NT2/D1 (cell line): ENCODE data around the gene CRYL1.
A peak's percentile ranks its signal among the peaks of the same experiment; 100 is the strongest.

ENCODE experiments used
- DNase-seq: peaks from one replicate; pipeline ENCODE4 v3.0.0-alpha.2; 2011; ENCODE audit warnings: low read depth, low spot score
- H3K27me3 ChIP-seq: 2 replicates; pipeline ENCODE4 v1.6.0; 2011; ENCODE audit warnings: mild to moderate bottlenecking; ENCODE audit not compliant: insufficient read length, insufficient read depth
- H3K36me3 ChIP-seq: 2 replicates; pipeline ENCODE4 v1.6.1; 2011; ENCODE audit warnings: mild to moderate bottlenecking, low read length, mixed read lengths; ENCODE audit not compliant: insufficient read depth, insufficient read length
- H3K4me1 ChIP-seq: 2 replicates; pipeline ENCODE4 v1.5.1; 2011; ENCODE audit not compliant: insufficient read depth, insufficient read length
- H3K4me3 ChIP-seq: 2 replicates; pipeline ENCODE4 v1.5.1; 2011; ENCODE audit warnings: low read depth; ENCODE audit not compliant: insufficient read length
- H3K9ac ChIP-seq: 2 replicates; pipeline ENCODE4 v1.6.0; 2011; ENCODE audit warnings: low read depth; ENCODE audit not compliant: insufficient read length
- H3K9me3 ChIP-seq: 2 replicates; pipeline ENCODE4 v1.5.1; 2011; ENCODE audit warnings: mild to moderate bottlenecking, low read length; ENCODE audit not compliant: insufficient read depth
- SUZ12 ChIP-seq: IDR thresholded peaks from 2 replicates; pipeline ENCODE4 v1.6.1; 2011; ENCODE audit not compliant: insufficient read length, insufficient read depth; ENCODE audit errors: extremely low read depth
- YY1 ChIP-seq: IDR thresholded peaks from 2 replicates; pipeline ENCODE4 v1.6.1; 2011; ENCODE audit not compliant: insufficient read length, insufficient read depth
- ZNF274 ChIP-seq: IDR thresholded peaks from 2 replicates; pipeline ENCODE4 v1.6.1; 2011; ENCODE audit warnings: mild to moderate bottlenecking, low read depth, low read length

The CRYL1 gene

DNA sequence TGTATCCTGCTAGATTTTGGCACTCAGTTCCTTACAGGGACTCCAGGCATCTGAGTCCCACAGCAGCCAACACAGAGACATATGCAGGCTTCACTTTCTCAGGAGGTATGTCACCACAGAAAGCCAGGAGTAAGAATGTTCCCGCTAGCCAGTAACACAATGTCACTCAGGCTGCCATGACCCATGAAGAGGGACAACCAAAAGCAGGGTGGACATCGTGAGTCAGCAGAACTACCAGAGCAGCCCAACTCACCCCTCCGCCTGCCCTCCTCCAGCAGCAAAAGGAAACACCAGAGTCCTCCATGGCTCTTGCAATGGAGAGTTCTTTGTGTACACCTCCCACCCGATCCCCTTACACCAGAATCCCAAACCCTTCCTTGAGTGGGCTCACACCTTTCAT lies 95.4 kb downstream of the CRYL1 start:
- DNase-seq: no peak
- peaks cover 4% of the 10 kb centered on the region for H3K4me1 ChIP-seq
- H3K9ac ChIP-seq: no peak overlapping the region
- H3K9me3 ChIP-seq: no peaks in the 10 kb centered on the region
- H3K4me3 ChIP-seq: no peak overlapping the region
- H3K36me3 ChIP-seq: no peaks in the 10 kb centered on the region
- no peak for TF ChIP-seq SUZ12
- no peaks in the 10 kb centered on the region for H3K27me3 ChIP-seq

DNA sequence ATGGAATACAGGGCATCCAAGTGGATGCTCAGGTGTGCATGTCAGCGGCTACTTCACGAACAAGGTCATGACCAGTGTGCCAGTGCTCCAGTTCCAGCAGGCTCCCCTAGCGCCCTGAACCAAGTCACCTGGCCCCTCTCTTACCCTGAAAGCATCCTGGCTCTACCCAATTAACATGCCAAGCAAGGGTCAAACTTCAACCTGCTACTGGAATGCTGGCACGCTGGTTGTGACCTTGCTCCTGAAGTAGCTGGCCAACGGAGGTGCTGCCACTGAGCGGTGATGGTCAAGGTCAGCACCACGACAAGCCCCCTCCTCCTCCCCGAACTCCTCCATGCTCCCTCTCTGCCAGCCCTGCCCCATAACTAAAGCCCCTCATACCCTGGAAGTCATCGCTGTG lies 96.0 kb downstream of the CRYL1 start:
- H3K9ac ChIP-seq: no peak overlapping the region
- no peak overlapping the region for H3K4me3 ChIP-seq
- DNase-seq: no peak
- TF ChIP-seq YY1 (no peak), SUZ12 (no peak), ZNF274 (no peak)
- H3K9me3 ChIP-seq: no peaks in the 10 kb centered on the region
- no peaks in the 10 kb centered on the region for H3K27me3 ChIP-seq
- H3K36me3 ChIP-seq: no peaks in the 10 kb centered on the region
- peaks cover 6% of the 10 kb centered on the region for H3K4me1 ChIP-seq

DNA sequence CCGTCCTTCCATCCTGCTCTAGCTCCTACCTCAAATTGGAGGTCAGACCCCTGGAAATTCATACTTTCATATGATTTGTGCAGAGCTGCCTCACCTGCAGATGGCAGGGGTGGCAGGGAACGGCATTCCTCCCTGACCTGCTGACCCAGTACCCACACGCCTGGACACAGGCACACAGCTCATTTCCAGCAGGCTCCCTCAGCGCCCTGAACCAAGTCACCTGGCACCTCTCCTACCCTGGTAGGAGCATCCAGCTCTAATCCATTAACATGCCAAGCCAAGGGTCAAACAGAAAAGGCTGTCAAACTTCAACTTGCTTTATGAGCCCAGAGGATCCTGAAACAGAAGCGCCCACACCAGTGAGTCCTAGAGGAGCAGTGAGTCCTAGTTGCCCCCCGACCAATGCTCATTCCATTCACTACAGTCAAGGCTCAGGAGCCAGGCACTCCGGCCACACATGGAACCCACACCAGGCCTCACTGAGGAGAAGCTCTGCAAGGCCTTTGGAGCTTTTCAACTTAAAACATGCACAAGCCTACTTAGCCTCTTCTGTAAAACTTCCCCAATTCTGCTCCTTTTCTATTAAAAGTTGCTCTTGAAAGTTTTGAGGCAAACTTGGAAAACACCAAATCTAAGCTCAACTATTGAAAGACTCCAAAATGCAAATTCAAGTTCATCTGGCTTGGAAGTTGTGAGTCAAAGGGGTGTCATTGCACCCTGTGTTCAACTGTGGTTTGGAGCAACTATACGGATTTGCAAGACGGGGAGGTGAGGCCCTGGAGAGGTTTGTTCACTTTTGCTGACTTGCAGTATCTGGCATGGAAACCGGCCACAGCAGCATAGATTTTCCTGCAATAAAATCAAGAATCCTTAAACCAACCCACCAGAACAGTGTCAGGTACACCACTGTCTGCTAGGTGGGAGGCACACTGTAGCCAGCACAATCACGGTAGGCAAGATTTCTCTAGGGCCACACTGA lies 96.7 kb downstream of the CRYL1 start:
- TF ChIP-seq SUZ12: no peak
- TF ChIP-seq YY1: no peak
- TF ChIP-seq ZNF274: no peak
- no peaks in the 10 kb centered on the region for H3K27me3 ChIP-seq
- no peak overlapping the region for H3K4me3 ChIP-seq
- no peak overlapping the region for H3K9ac ChIP-seq
- H3K4me1 ChIP-seq: peaks cover 6% of the 10 kb centered on the region
- DNase-seq: no peak
- no peaks in the 10 kb centered on the region for H3K36me3 ChIP-seq
- H3K9me3 ChIP-seq: no peaks in the 10 kb centered on the region

- Histone ChIP-seq H3K9me3 (no peaks in the 10 kb centered on the region), H3K4me3 (no peak overlapping the region), H3K9ac (no peak overlapping the region), H3K4me1 (peaks cover 6% of the 10 kb centered on the region), H3K27me3 (no peaks in the 10 kb centered on the region), H3K36me3 (no peaks in the 10 kb centered on the region)
- TF ChIP-seq SUZ12 (no peak), YY1 (no peak), ZNF274 (no peak)
- no peak for DNase-seq
Observed at GRCh38 chr13:20426766-20427448, 98.8 kb downstream of the CRYL1 start.

- Histone ChIP-seq H3K27me3 (no peaks in the 10 kb centered on the region), H3K36me3 (no peaks in the 10 kb centered on the region), H3K4me3 (no peak overlapping the region), H3K9me3 (no peaks in the 10 kb centered on the region), H3K4me1 (peaks cover 6% of the 10 kb centered on the region), H3K9ac (no peak overlapping the region)
- no peak for DNase-seq
- TF ChIP-seq ZNF274: no peak
- TF ChIP-seq YY1: no peak
- no peak for TF ChIP-seq SUZ12
Observed at GRCh38 chr13:20425819-20426219, 99.8 kb downstream of the CRYL1 start.

GRCh38 chr13:20424949-20425348 lies 100.7 kb downstream of the CRYL1 start:
- no peaks in the 10 kb centered on the region for H3K9me3 ChIP-seq
- DNase-seq: no peak
- TF ChIP-seq ZNF274 (no peak), SUZ12 (no peak), YY1 (no peak)
- no peak overlapping the region for H3K4me3 ChIP-seq
- H3K9ac ChIP-seq: no peak overlapping the region
- H3K27me3 ChIP-seq: no peaks in the 10 kb centered on the region
- no peaks in the 10 kb centered on the region for H3K36me3 ChIP-seq
- H3K4me1 ChIP-seq: peaks cover 6% of the 10 kb centered on the region

DNA sequence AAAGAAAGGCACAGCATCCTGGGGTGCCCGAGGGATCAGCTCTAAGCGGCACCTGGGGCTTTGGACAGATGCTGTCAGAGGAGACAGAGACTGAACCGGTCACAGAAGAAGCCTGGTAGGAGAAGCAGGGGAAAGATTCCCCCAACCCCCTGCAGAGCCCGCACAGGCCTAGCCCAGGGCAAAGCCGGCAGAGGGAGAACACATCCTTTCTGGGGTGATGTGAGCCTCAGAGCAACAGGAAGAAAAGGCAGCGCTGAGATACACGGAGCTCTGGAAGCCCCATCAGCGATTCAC lies 101.2 kb downstream of the CRYL1 start:
- H3K4me1 ChIP-seq: peaks cover 6% of the 10 kb centered on the region
- H3K4me3 ChIP-seq: no peak overlapping the region
- TF ChIP-seq SUZ12 (no peak), YY1 (no peak)
- no peak for DNase-seq
- H3K27me3 ChIP-seq: no peaks in the 10 kb centered on the region
- H3K9ac ChIP-seq: peak overlapping the region; percentile 8
- no peaks in the 10 kb centered on the region for H3K9me3 ChIP-seq
- H3K36me3 ChIP-seq: no peaks in the 10 kb centered on the region
